Keratinocyte (primary cell): ENCODE results near the gene IL5RA. TPM values are rescaled to one million over a fixed set of nuclear protein-coding genes. Genes with fewer than 3 reads are reported as not detected.

Experiments used
- DNase-seq: peaks from one replicate; pipeline ENCODE4 v3.0.0-alpha.2; 2011; ENCODE audit warnings: low read depth, missing footprints, low spot score
- FAIRE-seq: peaks from 2 replicates; lab custom pipeline; 2011; peaks lifted over from hg19 to GRCh38; lab: Jason Lieb, UNC
- H2AFZ ChIP-seq: 2 replicates; pipeline ENCODE4 v1.6.0; 2012; ENCODE audit warnings: low read length, control low read depth, inconsistent platforms; ENCODE audit not compliant: control insufficient read depth
- H3K27ac ChIP-seq: 2 replicates; pipeline ENCODE4 v1.5.1; 2011; ENCODE audit warnings: low read length; ENCODE audit not compliant: control insufficient read depth, insufficient read depth
- H3K27me3 ChIP-seq: 3 replicates; pipeline ENCODE4 v1.6.0; 2011; ENCODE audit warnings: low read length; ENCODE audit not compliant: control insufficient read depth, insufficient read depth; ENCODE audit errors: extremely low read depth
- H3K36me3 ChIP-seq, 2 experiments: 2 replicates in 1 of 2; 3 replicates in 1 of 2; pipeline ENCODE4 v1.5.1; 2011; ENCODE audit warnings: low read length in 2 of 2, mild to moderate bottlenecking in 1 of 2; ENCODE audit not compliant: control insufficient read depth in 2 of 2, insufficient read depth in 2 of 2; ENCODE audit errors: extremely low read depth in 1 of 2
- H3K4me1 ChIP-seq: 3 replicates; pipeline ENCODE4 v1.5.1; 2011; ENCODE audit warnings: low read length; ENCODE audit not compliant: control insufficient read depth, insufficient read depth; ENCODE audit errors: extremely low read depth
- H3K4me2 ChIP-seq: 3 replicates; pipeline ENCODE4 v1.6.0; 2011; ENCODE audit warnings: low read depth, low read length; ENCODE audit not compliant: control insufficient read depth, insufficient read depth; ENCODE audit errors: extremely low read depth
- H3K4me3 ChIP-seq, 3 experiments: fragments of 200-600 bp in 1 of 3; sonication (generic) in 1 of 3; 2 replicates in 2 of 3; 3 replicates in 1 of 3; pipeline ENCODE4 v1.5.1; 2011 to 2016; ENCODE audit warnings: low read length in 3 of 3, mild to moderate bottlenecking in 3 of 3, control low read depth in 2 of 3, inconsistent platforms in 1 of 3, low read depth in 1 of 3, mixed read lengths in 1 of 3, mixed run types in 1 of 3, moderate library complexity in 1 of 3; ENCODE audit not compliant: control insufficient read depth in 2 of 3, insufficient read depth in 2 of 3; ENCODE audit errors: extremely low read depth in 1 of 3
- H3K79me2 ChIP-seq: 2 replicates; pipeline ENCODE4 v1.6.0; 2012; ENCODE audit warnings: low read length; ENCODE audit not compliant: control insufficient read depth, insufficient read depth
- H3K9ac ChIP-seq: 3 replicates; pipeline ENCODE4 v1.6.0; 2011; ENCODE audit warnings: low read length; ENCODE audit not compliant: control insufficient read depth, insufficient read depth; ENCODE audit errors: extremely low read depth
- H3K9me1 ChIP-seq: 3 replicates; pipeline ENCODE4 v1.6.0; 2011; ENCODE audit warnings: low read length; ENCODE audit not compliant: control insufficient read depth, insufficient read depth; ENCODE audit errors: extremely low read depth
- H3K9me3 ChIP-seq: 2 replicates; pipeline ENCODE4 v1.5.1; 2012; ENCODE audit warnings: low read depth, low read length; ENCODE audit not compliant: control insufficient read depth
- H4K20me1 ChIP-seq: 3 replicates; pipeline ENCODE4 v1.6.0; 2011; ENCODE audit warnings: low read length; ENCODE audit not compliant: control insufficient read depth, insufficient read depth; ENCODE audit errors: extremely low read depth
- CTCF ChIP-seq, 3 experiments: IDR thresholded peaks in 1 of 3; conservative IDR thresholded peaks in 1 of 3; optimal IDR thresholded peaks in 1 of 3; 2 replicates in 2 of 3; 3 replicates in 1 of 3; pipeline versions ENCODE3 to v1.5.1; 2011; ENCODE audit warnings: low read length in 3 of 3, mild to moderate bottlenecking in 3 of 3, moderate library complexity in 2 of 3, control low read depth in 1 of 3, inconsistent platforms in 1 of 3; ENCODE audit not compliant: insufficient read depth in 2 of 3; ENCODE audit errors: extremely low read depth in 1 of 3
- EZH2 ChIP-seq: IDR thresholded peaks from one replicate; pipeline ENCODE4 v1.6.1; 2012; ENCODE audit warnings: inconsistent platforms, mild to moderate bottlenecking, low read length, moderate library complexity
- dilution Hi-C: fragments of 300-500 bp; cut with MboI; formaldehyde crosslinking; loops from one replicate; pipeline ENCODE4 v1.7.0; 2020; ENCODE audit warnings: low sequenced_read_pairs; ENCODE audit not compliant: extremely low pct_ligation_motif_present
- polyA plus RNA-seq, 5 experiments: library from polyadenylated mRNA; depleted of rRNA in 3 of 5; stranded (reverse) in 3 of 5; stranded (forward) in 1 of 5; unstranded in 1 of 5; fragments of >200 nt; gene quantifications; 1 replicate in 1 of 5; 2 replicates in 3 of 5; 3 replicates in 1 of 5; pipeline versions ENCODE4 v1.2.1 to v1.2.3, GENCODE V29; 2011 to 2012; ENCODE audit warnings: missing spikeins in 2 of 5, low read depth in 1 of 5, low replicate concordance in 1 of 5

The IL5RA gene
- polyA plus RNA-seq, 1 donor (not counting 4 experiments of a cell fraction or from before 2014, with no cell fraction given), result not detected

- no peak overlapping the region for H3K27ac ChIP-seq
- no peaks in the 10 kb centered on the region for H3K9me3 ChIP-seq
- no peaks in the 10 kb centered on the region for H3K79me2 ChIP-seq
- no peak overlapping the region for H3K4me2 ChIP-seq
- H4K20me1 ChIP-seq, result no peaks in the 10 kb centered on the region
- no peak for TF ChIP-seq CTCF (optimal IDR thresholded peaks at IDR 0.05 in 1 of 3, IDR thresholded peaks at IDR 0.05 in 1 of 3, conservative IDR thresholded peaks at IDR 0.05 in 1 of 3; ENCODE audit: extremely low read depth in 1 of 3, insufficient read depth in 2 of 3, low read length in 3 of 3)
- no peak for TF ChIP-seq EZH2
- dilution Hi-C loops, result no loop called here
- H2AFZ ChIP-seq, result no peak overlapping the region
- H3K4me1 ChIP-seq, result no peaks in the 10 kb centered on the region
- H3K9me1 ChIP-seq, result no peaks in the 10 kb centered on the region
- H3K36me3 ChIP-seq, result no peaks in the 10 kb centered on the region
- FAIRE-seq, result no peak
- H3K27me3 ChIP-seq, result no peaks in the 10 kb centered on the region
- H3K9ac ChIP-seq, result no peak overlapping the region
- H3K4me3 ChIP-seq, result no peak overlapping the region
- no peak for DNase-seq
Observed at GRCh38 chr3:3107181-3107580, 3.0 kb downstream of the IL5RA start.

GRCh38 chr3:3105815-3106214 lies 4.4 kb downstream of the IL5RA start:
- H3K79me2 ChIP-seq, result no peaks in the 10 kb centered on the region

More at GRCh38 chr3:3105815-3106214, 4.4 kb downstream of the IL5RA start:
- H3K9me3 ChIP-seq, result no peaks in the 10 kb centered on the region
- DNase-seq (no peak), FAIRE-seq (no peak)
- TF ChIP-seq CTCF (optimal IDR thresholded peaks at IDR 0.05 in 1 of 3, IDR thresholded peaks at IDR 0.05 in 1 of 3, conservative IDR thresholded peaks at IDR 0.05 in 1 of 3; ENCODE audit: extremely low read depth in 1 of 3, insufficient read depth in 2 of 3, low read length in 3 of 3), result no peak
- TF ChIP-seq EZH2, result no peak
- H3K9me1 ChIP-seq, result no peaks in the 10 kb centered on the region
- H3K4me2 ChIP-seq, result no peak overlapping the region
- no peaks in the 10 kb centered on the region for H3K4me1 ChIP-seq
- no peak overlapping the region for H2AFZ ChIP-seq
- no peak overlapping the region for H3K27ac ChIP-seq
- H4K20me1 ChIP-seq, result no peaks in the 10 kb centered on the region
- H3K36me3 ChIP-seq, result no peaks in the 10 kb centered on the region
- no peak overlapping the region for H3K9ac ChIP-seq
- dilution Hi-C loops, result no loop called here
- no peak overlapping the region for H3K4me3 ChIP-seq
- no peaks in the 10 kb centered on the region for H3K27me3 ChIP-seq
